ENCODE measurements around the gene PAK1. TPM values are rescaled to one million over a fixed set of nuclear protein-coding genes. Genes with fewer than 3 reads are reported as not detected.
"Not testable (repeated sequence)": the region's sequence is repeated elsewhere in the genome, so short reads cannot be mapped to it uniquely, and the experiment has no call there.

PAK1 gene
- total RNA-seq, 2 donors from 2014 or later: 32.7 to 43.2 TPM

DNA sequence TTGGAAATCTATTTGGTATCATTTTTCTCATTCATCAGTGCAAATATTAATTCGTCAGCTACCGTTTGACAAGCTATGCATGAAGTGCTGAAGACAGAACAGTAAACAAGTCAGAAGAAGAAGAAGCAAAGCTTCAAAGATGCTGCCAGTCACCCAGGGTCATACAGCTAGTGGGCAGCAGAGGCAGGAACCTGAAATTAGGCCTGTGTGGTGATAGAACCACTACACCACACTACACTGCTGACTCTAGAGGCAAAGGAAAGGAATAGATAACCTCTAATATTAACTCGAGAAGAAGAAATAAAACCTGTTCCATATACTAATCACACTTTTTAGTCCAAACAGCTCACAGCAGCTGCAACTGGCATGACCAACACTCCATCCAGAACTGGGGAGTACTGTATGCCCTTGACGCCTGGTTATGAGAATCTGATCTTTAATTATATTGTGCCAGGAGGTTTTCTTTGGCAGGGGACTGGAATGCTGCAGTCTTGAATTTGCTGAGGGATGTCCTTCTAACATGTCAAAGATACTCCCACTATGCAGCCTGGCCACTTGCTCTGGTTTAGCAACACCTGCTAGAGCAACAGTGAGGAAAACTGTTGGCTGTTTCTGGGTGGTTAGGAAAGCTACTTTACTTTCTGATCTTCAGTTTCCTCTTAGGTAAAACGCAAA is 73.0 kb downstream of the PAK1 start:
- DNase-seq (ENCODE audit: low spot score in 2 of 2): no peak
- ATAC-seq: no peak
- Mint-ChIP-seq H3K27ac (peak overlapping the region in 1 of 2 donors; percentile 4), H3K9me3 (peaks cover 0 to 9% of the 10 kb centered on the region in 2 donors), H3K36me3 (peaks cover 0 to 4% of the 10 kb centered on the region in 2 donors)

DNA sequence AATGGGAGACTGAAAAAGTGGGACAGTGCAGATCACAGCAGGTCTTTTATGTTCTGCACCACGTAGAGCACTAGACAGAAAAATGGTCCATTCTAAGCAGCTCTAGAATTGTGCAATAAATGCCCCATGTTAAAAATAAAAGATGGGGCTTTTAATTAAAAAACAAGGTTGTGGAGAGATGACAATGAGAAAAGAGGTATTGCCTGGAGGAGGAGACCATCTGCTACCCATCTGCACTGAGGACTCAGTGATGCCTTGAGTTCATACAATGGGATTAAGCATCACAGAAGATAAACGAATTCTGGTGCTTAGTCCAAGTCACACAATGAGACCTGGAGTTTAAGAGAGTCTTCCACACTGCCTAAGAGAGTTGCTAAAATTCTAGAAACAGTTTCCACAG is 73.6 kb downstream of the PAK1 start:
- H3K9me3 Mint-ChIP-seq: peaks cover 0 to 9% of the 10 kb centered on the region in 2 donors

DNA sequence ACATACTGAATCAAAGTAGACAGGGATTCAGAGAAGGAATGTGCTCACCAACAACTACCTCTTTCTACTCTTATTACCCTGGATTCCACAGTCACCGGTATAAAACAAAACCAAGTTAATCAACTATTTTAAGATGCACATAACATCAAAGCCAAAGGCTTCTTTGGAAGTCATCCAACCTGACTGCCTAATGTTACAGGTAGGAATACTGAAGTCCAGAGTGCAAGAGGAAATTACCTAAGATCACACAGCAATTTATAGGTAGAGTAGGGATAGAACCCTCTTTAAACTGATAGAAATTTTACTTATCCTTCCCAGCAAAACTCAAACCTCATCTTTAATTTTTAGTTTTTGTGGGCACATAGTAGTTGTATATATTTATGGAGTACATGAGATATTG is 76.3 kb downstream of the PAK1 start:
- Mint-ChIP-seq H3K36me3 (peaks cover 0 to 4% of the 10 kb centered on the region in 2 donors), H3K9me3 (no peaks in the 10 kb centered on the region), H3K27ac (no peak overlapping the region)
- ATAC-seq (no peak), DNase-seq (ENCODE audit: low spot score in 2 of 2) (no peak)

More for the DNA sequence above, 73.6 kb downstream of the PAK1 start:
- no peak overlapping the region for H3K27ac Mint-ChIP-seq
- no peak for ATAC-seq
- H3K36me3 Mint-ChIP-seq: peaks cover 0 to 4% of the 10 kb centered on the region in 2 donors
- DNase-seq (ENCODE audit: low spot score in 2 of 2): no peak

DNA sequence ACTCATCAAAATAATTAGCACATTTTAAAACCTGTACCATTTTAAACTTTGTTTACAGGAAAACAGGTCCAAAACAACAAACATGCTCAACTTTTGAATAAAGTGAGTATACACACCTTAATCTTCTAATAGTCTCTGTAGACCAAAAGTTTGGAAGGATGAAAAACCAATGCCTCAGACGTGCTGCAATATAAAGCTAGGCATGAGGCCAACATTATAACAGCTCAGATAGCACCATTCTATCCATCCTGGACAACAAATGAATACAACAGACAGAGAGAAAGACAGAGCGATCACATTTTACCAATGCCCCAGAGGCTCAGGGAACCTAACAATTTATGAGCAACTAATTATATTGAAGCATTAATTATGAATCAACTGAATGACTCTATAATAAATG is 77.0 kb downstream of the PAK1 start:
- no peak overlapping the region for H3K27ac Mint-ChIP-seq
- ATAC-seq (no peak), DNase-seq (ENCODE audit: low spot score in 2 of 2) (no peak)
- H3K9me3 Mint-ChIP-seq: no peaks in the 10 kb centered on the region
- peaks cover 0 to 4% of the 10 kb centered on the region in 2 donors for H3K36me3 Mint-ChIP-seq

DNA sequence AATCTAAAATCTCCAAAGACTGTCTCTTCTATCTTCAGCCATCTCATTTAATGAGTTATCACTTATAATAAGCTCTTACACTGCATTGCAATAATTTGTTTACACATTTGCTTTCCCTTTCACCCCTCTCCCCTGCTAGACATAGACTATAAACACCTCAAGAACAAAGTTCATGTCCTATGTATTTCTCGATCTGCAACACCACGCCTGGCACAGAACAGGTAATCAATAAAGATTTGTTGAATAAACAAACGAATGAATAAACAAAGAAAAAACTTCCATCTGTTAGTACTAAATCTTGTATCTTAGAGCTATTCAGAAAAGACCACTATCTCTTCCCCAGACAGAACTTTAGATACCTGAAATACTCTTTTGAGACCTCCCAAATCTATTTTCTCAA is 77.6 kb downstream of the PAK1 start:
- DNase-seq (ENCODE audit: low spot score in 2 of 2) (no peak), ATAC-seq (no peak)
- peaks cover 0 to 4% of the 10 kb centered on the region in 2 donors for H3K36me3 Mint-ChIP-seq
- no peaks in the 10 kb centered on the region for H3K9me3 Mint-ChIP-seq
- H3K27ac Mint-ChIP-seq: no peak overlapping the region

DNA sequence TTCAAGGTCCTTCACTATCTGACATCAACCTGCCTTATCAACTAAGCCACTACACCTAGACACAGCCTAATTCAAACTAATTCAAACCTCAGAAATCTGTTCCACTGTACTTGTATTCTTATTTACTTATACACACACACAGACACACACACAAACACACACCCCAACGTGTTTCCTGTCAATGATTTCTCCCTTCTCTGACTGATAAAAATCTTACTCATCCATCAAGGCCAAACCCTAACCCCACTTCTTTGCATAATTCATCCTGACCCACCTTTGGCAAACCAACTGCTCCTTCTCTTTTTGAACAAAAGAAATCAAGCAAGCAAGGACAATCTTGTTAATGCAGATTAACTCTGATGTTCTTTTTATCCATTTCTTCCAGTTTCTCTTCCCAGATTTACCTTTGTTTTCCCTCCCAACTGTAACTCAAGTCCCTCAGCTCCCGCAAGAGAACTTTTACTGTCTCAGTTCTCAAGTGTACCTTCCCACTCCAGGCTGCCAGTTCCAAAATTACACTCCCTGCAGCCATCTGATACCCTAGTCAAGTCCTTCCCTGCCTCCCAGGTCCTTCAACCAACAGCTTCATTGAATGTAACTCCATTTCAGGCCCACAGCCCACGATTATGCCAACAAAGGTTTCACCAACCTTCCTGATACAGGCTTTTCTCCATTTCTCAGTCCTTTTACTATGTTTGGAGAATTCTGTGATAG is 78.3 kb downstream of the PAK1 start:
- H3K27ac Mint-ChIP-seq: no peak overlapping the region
- no peak for ATAC-seq
- DNase-seq (ENCODE audit: low spot score in 2 of 2): no peak
- peaks cover 4 to 6% of the 10 kb centered on the region in 2 donors for H3K36me3 Mint-ChIP-seq
- H3K9me3 Mint-ChIP-seq: no peaks in the 10 kb centered on the region

DNA sequence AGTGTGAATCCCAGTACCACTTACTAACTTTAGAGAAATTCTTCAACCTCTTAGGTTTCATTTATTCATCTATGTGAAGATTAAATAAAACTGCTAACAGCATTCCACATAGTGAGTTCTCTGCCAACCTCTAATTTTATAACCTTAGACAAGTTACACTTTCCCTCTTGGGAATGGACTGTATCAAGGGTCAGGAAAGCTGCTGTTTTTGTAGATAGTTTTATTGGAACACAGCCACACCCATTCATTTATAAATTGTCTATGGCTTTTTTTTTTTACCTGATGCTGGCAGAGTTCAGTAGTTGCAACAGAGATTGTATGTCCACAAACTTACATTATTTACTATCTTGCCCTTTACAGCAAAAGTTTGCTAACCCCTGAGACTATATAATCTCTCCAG is 81.1 kb downstream of the PAK1 start:
- peaks cover 6 to 8% of the 10 kb centered on the region in 2 donors for H3K36me3 Mint-ChIP-seq
- ATAC-seq: no peak
- no peak overlapping the region for H3K27ac Mint-ChIP-seq
- no peaks in the 10 kb centered on the region for H3K9me3 Mint-ChIP-seq
- DNase-seq (ENCODE audit: low spot score in 2 of 2): no peak

DNA sequence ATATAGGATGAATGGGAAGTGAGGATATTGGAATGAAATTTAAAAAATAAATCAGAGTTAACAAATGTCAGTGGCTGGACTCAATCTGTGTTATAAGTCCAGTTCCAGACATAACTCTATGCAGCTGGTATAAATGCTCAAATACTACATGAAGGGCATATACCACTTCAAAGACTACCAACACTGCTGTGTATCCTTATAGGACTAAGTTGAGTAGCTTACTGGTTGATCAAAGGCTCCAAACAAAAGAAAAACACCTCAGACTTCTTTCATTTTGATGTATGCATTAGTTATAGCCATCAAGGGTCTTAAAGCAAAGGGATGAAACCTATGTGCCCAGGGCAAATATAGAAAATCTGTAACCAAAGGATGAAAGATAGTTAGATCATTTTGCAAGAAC is 86.2 kb downstream of the PAK1 start:
- H3K36me3 Mint-ChIP-seq: peaks cover 6 to 13% of the 10 kb centered on the region in 2 donors
- no peaks in the 10 kb centered on the region for H3K9me3 Mint-ChIP-seq
- no peak for DNase-seq (ENCODE audit: low spot score in 2 of 2)
- ATAC-seq: peak in 1 of 2 donors; percentile 34
- H3K27ac Mint-ChIP-seq: no peak overlapping the region

DNA sequence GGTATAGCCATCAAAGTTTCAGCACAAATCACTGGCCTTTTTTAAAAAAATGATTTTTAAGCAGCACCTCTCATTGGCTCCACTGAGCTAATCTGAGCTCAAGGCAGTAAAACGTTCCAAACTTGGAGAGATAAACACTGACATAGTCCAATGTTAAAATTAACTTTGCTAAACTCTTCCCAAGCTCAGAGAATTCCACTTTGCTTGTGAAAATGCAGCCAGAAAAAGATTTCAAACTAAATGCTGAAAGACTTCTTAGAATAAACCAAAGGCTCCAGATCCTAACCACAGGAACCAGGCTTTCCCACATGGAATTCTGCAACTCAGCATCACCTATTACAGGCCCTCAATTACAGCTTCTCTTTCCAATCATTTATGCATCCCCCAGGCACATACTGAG is 87.7 kb downstream of the PAK1 start:
- H3K36me3 Mint-ChIP-seq: peaks cover 5 to 13% of the 10 kb centered on the region in 2 donors
- DNase-seq (ENCODE audit: low spot score in 2 of 2) (no peak), ATAC-seq (no peak)
- H3K9me3 Mint-ChIP-seq: no peaks in the 10 kb centered on the region
- H3K27ac Mint-ChIP-seq: no peak overlapping the region

DNA sequence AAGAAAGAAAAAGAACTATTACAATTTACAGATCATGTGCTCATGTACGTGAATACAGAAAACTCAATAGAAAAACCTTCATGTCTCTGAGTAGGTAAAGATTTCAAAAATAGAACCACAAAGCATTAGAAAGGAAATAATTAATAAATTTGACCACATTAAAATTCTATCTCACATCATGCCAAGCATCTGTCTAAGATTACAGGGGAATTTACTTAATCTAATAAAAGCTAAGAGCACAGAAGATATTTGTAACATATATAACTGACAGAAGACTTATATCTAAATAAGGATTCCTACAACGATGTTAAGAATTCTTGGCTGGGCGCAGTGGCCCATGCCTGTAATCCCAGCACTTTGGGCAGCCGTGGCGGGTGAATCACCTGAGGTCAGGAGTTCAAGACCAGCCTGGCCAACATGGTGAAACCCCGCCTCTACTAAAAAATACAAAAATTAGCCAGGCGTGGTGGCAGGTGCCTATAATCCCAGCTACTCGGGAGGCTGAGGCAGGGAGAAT is 88.6 kb downstream of the PAK1 start:
- not testable (repeated sequence) for DNase-seq (ENCODE audit: low spot score in 2 of 2); ATAC-seq; H3K9me3 Mint-ChIP-seq; H3K27ac Mint-ChIP-seq
- peaks cover 0 to 13% of the 10 kb centered on the region in 2 donors for H3K36me3 Mint-ChIP-seq

DNA sequence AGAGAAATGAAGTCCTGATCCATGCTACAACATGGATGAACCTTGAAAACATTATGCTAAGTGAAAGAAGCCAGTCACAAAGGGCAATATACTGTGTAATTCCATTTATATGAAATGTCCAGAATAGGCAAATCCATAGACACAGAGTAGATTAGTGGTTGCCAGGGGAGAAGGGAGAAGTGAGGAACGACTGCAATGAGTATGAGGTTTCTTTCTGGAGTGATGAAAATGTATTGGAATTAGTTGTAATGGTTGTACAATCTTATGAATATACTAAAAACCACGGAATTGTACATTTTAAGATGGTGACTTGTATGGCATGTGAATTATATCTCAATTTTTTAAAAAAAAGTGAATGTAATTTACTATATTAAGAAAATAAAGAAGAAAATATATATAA is 89.3 kb downstream of the PAK1 start:
- H3K9me3 Mint-ChIP-seq: no peaks in the 10 kb centered on the region
- ATAC-seq: no peak
- peaks cover 3 to 13% of the 10 kb centered on the region in 2 donors for H3K36me3 Mint-ChIP-seq
- no peak overlapping the region for H3K27ac Mint-ChIP-seq
- DNase-seq (ENCODE audit: low spot score in 2 of 2): no peak

DNA sequence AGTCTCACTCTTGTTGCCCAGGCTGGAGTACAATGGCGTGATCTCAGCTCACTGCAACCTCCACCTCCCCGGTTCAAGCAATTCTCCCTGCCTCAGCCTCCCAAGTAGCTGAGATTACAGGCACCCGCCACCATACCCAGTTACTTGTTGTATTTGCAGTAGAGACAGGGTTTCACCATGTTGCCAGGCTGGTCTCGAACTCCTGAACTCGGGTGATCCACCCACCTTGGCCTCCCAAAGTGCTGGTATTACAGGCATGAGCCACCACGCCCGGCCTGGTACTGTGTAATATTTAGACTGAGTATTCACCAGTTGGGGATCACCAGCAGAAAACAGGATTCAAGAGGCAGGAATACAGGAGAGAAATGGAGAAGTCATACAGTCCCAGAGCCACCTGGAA is 90.5 kb downstream of the PAK1 start:
- peaks cover 10 to 12% of the 10 kb centered on the region in 2 donors for H3K36me3 Mint-ChIP-seq
- not testable (repeated sequence) for ATAC-seq; H3K27ac Mint-ChIP-seq; DNase-seq (ENCODE audit: low spot score in 2 of 2); H3K9me3 Mint-ChIP-seq

DNA sequence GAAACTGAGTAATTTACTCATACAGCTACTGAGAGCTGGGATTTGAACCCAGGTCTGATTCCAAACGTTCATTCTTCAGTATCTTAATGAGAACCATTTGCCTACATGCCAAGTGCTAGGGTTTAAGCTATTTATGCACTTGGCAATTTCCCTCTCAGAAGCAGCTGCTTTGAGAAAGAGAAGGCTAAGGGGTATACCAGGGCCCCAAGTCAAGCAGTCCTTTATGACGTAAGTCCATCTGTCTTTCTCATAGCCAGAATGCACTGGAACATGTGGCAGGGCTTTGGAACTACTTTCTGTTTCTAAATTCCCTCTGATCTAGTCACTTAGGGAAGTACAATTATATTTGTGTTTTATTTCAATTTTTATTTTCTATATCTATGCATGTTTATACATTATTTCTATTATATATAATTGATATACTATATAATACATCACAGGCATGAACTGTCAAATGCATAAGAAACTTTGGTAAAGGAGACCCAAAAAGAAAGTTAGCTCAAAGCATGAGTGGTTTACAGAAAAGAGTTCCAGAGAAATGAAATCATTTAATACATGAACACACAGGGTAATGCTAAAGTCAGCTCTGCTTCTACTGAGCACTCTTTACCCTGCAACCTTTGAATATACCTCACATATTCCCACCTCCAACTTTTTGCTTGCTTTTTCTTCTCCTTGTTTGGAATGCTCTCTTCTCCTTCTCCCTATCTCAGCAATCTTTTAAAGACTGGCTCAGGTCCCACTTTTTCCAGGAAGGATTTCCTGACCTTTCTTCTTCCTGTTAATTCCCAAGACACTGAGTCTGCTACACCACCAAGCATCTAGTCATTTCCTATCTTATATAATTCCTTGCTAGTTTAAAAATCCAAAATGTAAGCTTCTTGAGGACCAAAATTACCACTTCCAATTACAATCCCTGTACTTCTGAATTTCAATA is 91.9 kb downstream of the PAK1 start:
- H3K9me3 Mint-ChIP-seq: no peaks in the 10 kb centered on the region
- ATAC-seq: no peak
- H3K27ac Mint-ChIP-seq: no peak overlapping the region
- peaks cover 10 to 12% of the 10 kb centered on the region in 2 donors for H3K36me3 Mint-ChIP-seq
- DNase-seq (ENCODE audit: low spot score in 2 of 2): no peak

DNA sequence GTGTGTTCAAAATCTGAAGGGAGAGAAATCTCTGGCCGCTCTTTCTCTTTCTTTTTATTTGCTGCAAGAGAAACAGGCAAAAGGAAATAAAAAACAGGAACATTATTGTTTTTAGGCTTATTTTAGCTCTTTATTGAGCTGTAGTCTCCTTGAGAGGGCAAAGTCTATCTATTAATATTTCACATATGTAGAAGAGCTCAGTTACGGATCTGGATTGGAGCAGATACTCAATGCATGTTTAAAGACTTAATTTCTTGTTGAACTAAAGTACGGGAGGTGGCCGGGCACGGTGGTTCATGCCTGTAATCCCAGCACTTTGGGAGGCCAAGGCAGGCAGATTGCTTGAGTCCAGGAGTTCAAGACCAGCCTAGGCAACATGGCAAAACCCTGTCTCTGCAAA is 94.0 kb downstream of the PAK1 start:
- no peak for DNase-seq (ENCODE audit: low spot score in 2 of 2)
- ATAC-seq: no peak
- Mint-ChIP-seq H3K27ac (peak overlapping the region in 1 of 2 donors; percentile 46), H3K9me3 (no peaks in the 10 kb centered on the region), H3K36me3 (peaks cover 10 to 12% of the 10 kb centered on the region in 2 donors)

DNA sequence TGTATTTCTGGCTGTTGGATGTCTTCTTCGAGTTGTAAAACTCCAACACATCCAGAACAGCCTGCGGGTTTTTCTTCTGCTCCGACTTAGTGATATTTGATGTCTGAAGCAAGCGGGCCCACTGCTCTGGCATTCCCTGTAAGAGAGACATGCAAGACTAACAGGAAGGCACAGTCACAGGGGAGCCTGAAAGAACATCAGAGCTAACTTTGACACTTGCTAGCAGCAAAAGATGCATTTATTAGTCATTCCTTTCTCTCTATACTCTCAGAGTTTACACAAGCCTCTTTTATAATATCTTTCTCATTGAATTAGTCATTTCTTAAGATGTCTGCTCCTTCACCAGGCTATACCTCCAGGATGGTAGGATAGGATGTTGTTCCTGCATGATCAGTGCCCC is 94.6 kb downstream of the PAK1 start:
- H3K27ac Mint-ChIP-seq: no peak overlapping the region
- peak in 1 of 2 donors; percentile 86 for ATAC-seq
- H3K36me3 Mint-ChIP-seq: peaks cover 8 to 10% of the 10 kb centered on the region in 2 donors
- no peaks in the 10 kb centered on the region for H3K9me3 Mint-ChIP-seq
- DNase-seq (ENCODE audit: low spot score in 2 of 2): no peak

DNA sequence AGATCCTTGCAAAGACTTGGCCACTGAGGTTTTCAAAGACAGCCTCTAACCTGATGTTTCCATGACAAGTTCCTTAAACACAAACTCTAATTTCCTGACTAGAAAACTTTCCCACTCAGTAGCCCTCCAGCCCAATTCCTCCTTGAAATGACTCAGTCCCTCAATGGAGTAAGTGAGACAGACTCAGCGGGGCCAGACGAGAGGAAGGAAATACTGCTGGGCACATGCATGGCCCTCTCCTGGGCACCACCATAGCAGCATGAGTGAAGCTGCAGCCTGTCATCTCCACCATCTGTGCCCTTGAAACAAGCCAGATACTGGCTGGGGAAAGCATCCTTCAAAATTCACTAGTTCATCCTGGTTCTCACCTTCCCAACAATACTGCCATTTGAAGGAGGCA is 96.2 kb downstream of the PAK1 start:
- Mint-ChIP-seq H3K36me3 (peaks cover 11 to 14% of the 10 kb centered on the region in 2 donors), H3K27ac (no peak overlapping the region), H3K9me3 (no peaks in the 10 kb centered on the region)
- DNase-seq (ENCODE audit: low spot score in 2 of 2) (no peak), ATAC-seq (no peak)

DNA sequence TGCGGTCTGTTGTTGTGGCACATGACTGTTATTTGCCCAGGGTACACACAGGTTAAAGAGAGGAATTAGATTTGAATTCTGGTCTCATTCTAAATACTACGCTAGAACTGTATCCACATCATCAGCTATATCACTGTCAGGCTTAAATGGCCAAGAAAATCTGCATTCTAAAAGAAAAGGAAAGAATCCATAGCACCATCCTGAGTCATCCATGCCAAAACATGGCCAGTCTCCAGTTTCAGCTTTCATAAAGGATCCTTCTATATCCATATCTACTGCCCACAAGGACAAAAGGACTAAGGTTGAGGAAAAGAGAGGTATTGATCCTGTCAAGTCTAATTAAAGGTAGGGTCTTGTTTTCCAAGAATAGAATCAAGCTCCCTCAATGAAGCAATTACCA is 98.8 kb downstream of the PAK1 start:
- DNase-seq (ENCODE audit: low spot score in 2 of 2) (no peak), ATAC-seq (no peak)
- peaks cover 13 to 15% of the 10 kb centered on the region in 2 donors for H3K36me3 Mint-ChIP-seq
- H3K27ac Mint-ChIP-seq: no peak overlapping the region
- no peaks in the 10 kb centered on the region for H3K9me3 Mint-ChIP-seq
